GM19025 (cell line): ENCODE results near the gene ZW10.
A peak's percentile ranks its signal among the peaks of the same experiment; 100 is the strongest.
"Not testable (repeated sequence)": the region's sequence is repeated elsewhere in the genome, so short reads cannot be mapped to it uniquely, and the experiment has no call there.

Experiments used
- ATAC-seq: cut with Tn5 transposase; IDR thresholded peaks from one replicate; pipeline ENCODE4 v1.9.1; 2021; ENCODE audit warnings: mild to moderate bottlenecking, low read depth, moderate library complexity; ENCODE audit not compliant: unreplicated experiment

ZW10 gene

GRCh38 chr11:113705871-113706655 is 67.4 kb downstream of the ZW10 start, which contains the start of gene TMPRSS5:
TMPRSS5 (minus strand) TSS chr11:113706308; CDS start chr11:113706224, 84 bp downstream.
- no peak for ATAC-seq

- ATAC-seq, result not testable (repeated sequence)
These were observed 69.9 kb downstream of the ZW10 start for GRCh38 chr11:113703551-113703950.

- ATAC-seq, result no peak
These were observed 72.0 kb downstream of the ZW10 start for GRCh38 chr11:113701491-113701890.

GRCh38 chr11:113698515-113698914 is 75.0 kb downstream of the ZW10 start:
- ATAC-seq, result no peak

GRCh38 chr11:113697756-113698407 is 75.6 kb downstream of the ZW10 start:
- no peak for ATAC-seq

- no peak for ATAC-seq
These were observed 76.4 kb downstream of the ZW10 start for GRCh38 chr11:113697111-113697510.

GRCh38 chr11:113695207-113695606 is 78.3 kb downstream of the ZW10 start:
- no peak for ATAC-seq

- no peak for ATAC-seq
These were observed 79.1 kb downstream of the ZW10 start for GRCh38 chr11:113694390-113694789.

- no peak for ATAC-seq
These were observed 80.5 kb downstream of the ZW10 start for GRCh38 chr11:113693030-113693429.

- no peak for ATAC-seq
These were observed 82.6 kb downstream of the ZW10 start for GRCh38 chr11:113690619-113691569.

- no peak for ATAC-seq
These were observed 83.5 kb downstream of the ZW10 start for GRCh38 chr11:113689768-113690618.

GRCh38 chr11:113685654-113686359 is 87.7 kb downstream of the ZW10 start:
- ATAC-seq, result peak; percentile 49

GRCh38 chr11:113684496-113684895 is 89.0 kb downstream of the ZW10 start:
- no peak for ATAC-seq

- no peak for ATAC-seq
These were observed 89.9 kb downstream of the ZW10 start for GRCh38 chr11:113683481-113684046.
